Sigmoid colon (tissue), 4 donors: ENCODE data around the gene ERMN.
"Not testable (repeated sequence)": the region's sequence is repeated elsewhere in the genome, so short reads cannot be mapped to it uniquely, and the experiment has no call there.

Source experiments
- CTCF ChIP-seq, 4 experiments: fragments of 450-650 bp in 3 of 4; fragments of 200-600 bp in 1 of 4; IDR thresholded peaks; one replicate each; pipeline ENCODE4 v1.5.1; 2016 to 2019; ENCODE audit warnings: antibody characterized with exemption in 4 of 4, mild to moderate bottlenecking in 3 of 4, moderate library complexity in 2 of 4
- EP300 ChIP-seq, 4 donors: sonication (generic); formaldehyde crosslinking; IDR thresholded peaks; one replicate each; pipeline ENCODE4 v1.6.1; 2017; ENCODE audit warnings: antibody characterized with exemption in 4 of 4
- POLR2A ChIP-seq, 2 donors: fragments of 450-650 bp; IDR thresholded peaks; one replicate each; pipeline ENCODE4 v1.6.1; 2016; ENCODE audit warnings: antibody characterized with exemption in 2 of 2, mild to moderate bottlenecking in 2 of 2, moderate library complexity in 2 of 2

GRCh38 chr2:157341381-157341780 is 15.8 kb upstream of the ERMN start:
- TF ChIP-seq CTCF, POLR2A, EP300 (IDR thresholded peaks at IDR 0.05): not testable (repeated sequence)
